Psoas muscle (tissue), 8 donors: ENCODE data around the gene PRKX. TPM values are rescaled to one million over a fixed set of nuclear protein-coding genes. Genes with fewer than 3 reads are reported as not detected.

ENCODE experiments used
- ATAC-seq, 4 donors: fragments of 200-7000 bp; cut with Tn5 transposase; one replicate each; pipeline ENCODE4 v1.9.1; 2020; ENCODE audit warnings: moderate library complexity in 3 of 4, mild to moderate bottlenecking in 2 of 4
- DNase-seq, 2 donors: peaks; one replicate each; pipeline ENCODE4 v3.0.0-alpha.2; 2020
- H3K27ac ChIP-seq: fragments of 200-600 bp; one replicate; pipeline ENCODE4 v1.8.0; 2022
- H3K27me3 ChIP-seq, 3 donors: fragments of 200-600 bp in 1 of 3; one replicate each; pipeline versions ENCODE4 v1.6.1 to v1.8.0; 2013 to 2022; ENCODE audit warnings: low read length in 2 of 3, mild to moderate bottlenecking in 2 of 3, moderate library complexity in 1 of 3; ENCODE audit not compliant: insufficient read depth in 3 of 3
- H3K36me3 ChIP-seq, 2 donors: fragments of 200-600 bp in 1 of 2; one replicate each; pipeline versions ENCODE4 v1.6.1 to v1.8.0; 2013 to 2022; ENCODE audit warnings: low read depth in 1 of 2, mild to moderate bottlenecking in 1 of 2, moderate library complexity in 1 of 2; ENCODE audit not compliant: insufficient read depth in 1 of 2
- H3K4me1 ChIP-seq: fragments of 200-600 bp; one replicate; pipeline ENCODE4 v1.8.0; 2022
- H3K4me3 ChIP-seq: fragments of 200-600 bp; one replicate; pipeline ENCODE4 v1.8.0; 2022; ENCODE audit warnings: mild to moderate bottlenecking
- H3K9me3 ChIP-seq: fragments of 200-600 bp; one replicate; pipeline ENCODE4 v1.8.0; 2022
- CTCF ChIP-seq: fragments of 200-600 bp; IDR thresholded peaks from one replicate; pipeline ENCODE4 v1.8.0; 2022; ENCODE audit warnings: antibody characterized with exemption
- WGBS, 3 donors: extraction: QIAGEN DNeasy Blood & Tissue Kit; methylation state at CpG; one replicate each; pipeline versions ENCODE4 v1.1.6 to v1.1.7; 2013; 5-methylcytosine and 5-hydroxymethylcytosine counted together
- intact Hi-C, 2 donors: fragments of 100-400 bp; cut with DNase I; formaldehyde crosslinking; loops; one replicate each; pipeline versions ENCODE4 v1.11.0 to v1.14.2; 2022
- polyA plus RNA-seq, 3 donors: library from polyadenylated mRNA; stranded (reverse); fragments of 200-250 nt; gene quantifications; one replicate each; pipeline ENCODE4 v1.2.3, GENCODE V29; 2013
- total RNA-seq, 4 donors: library from RNA; stranded (reverse); fragmentation: NEBNext Ultra II Directional in 2 of 4; extraction: Animal tissue kit (Norgen Biotek cat#: 25700) in 2 of 4; gene quantifications; one replicate each; pipeline versions ENCODE4 v1.2.1 to v1.2.4, GENCODE V29; 2021 to 2023
- donor health status: healthy with polysubstance abuse.
- donor health status: DM: no; HTN: no; CAD: no; lungs with moderate emphysema.
- donor health status: Bipolar disorder and iron deficiency.
- donor health status: healthy.
- donor health status: DM: yes; HTN: yes; CAD: no.
- donor health status: DM: no; HTN: no; CAD: no.
- donor health status: DM: no; HTN: no; CAD: no.
- donor health status: DM: yes; HTN: yes; CAD: no.

PRKX gene
- total and polyA plus RNA-seq, 7 donors = 0.59 to 4.5 (median 2.7) TPM

- intact Hi-C loops = no loop called here
- Histone ChIP-seq H3K27me3 (no peaks in the 10 kb centered on the region), H3K9me3 (no peaks in the 10 kb centered on the region), H3K27ac (no peak overlapping the region), H3K36me3 (no peaks in the 10 kb centered on the region), H3K4me3 (no peak overlapping the region), H3K4me1 (no peaks in the 10 kb centered on the region)
- no peak for DNase-seq
- TF ChIP-seq CTCF = no peak
- ATAC-seq = no peak
Observed at GRCh38 chrX:3582451-3582850, 131.0 kb downstream of the PRKX start.

GRCh38 chrX:3581609-3582108 is 131.8 kb downstream of the PRKX start:
- TF ChIP-seq CTCF = no peak
- 27 to 53% (median 33%) methylated on average over 2 of the region's 2 CpGs for WGBS, 3 donors
- DNase-seq (no peak), ATAC-seq (no peak)
- Histone ChIP-seq H3K4me3 (no peak overlapping the region), H3K4me1 (no peaks in the 10 kb centered on the region), H3K27ac (no peak overlapping the region), H3K9me3 (no peaks in the 10 kb centered on the region), H3K27me3 (no peaks in the 10 kb centered on the region), H3K36me3 (no peaks in the 10 kb centered on the region)
- intact Hi-C loops = no loop called here

- no peaks in the 10 kb centered on the region for H3K36me3 ChIP-seq
- ATAC-seq (no peak), DNase-seq (no peak)
- H3K27ac ChIP-seq = no peak overlapping the region
- WGBS, 3 donors = 32 to 50% (median 37%) methylated on average over 1 of the region's 1 CpG
- H3K9me3 ChIP-seq = no peaks in the 10 kb centered on the region
- H3K4me3 ChIP-seq = no peak overlapping the region
- no peaks in the 10 kb centered on the region for H3K27me3 ChIP-seq
- no peak for TF ChIP-seq CTCF
- intact Hi-C loops = no loop called here
- no peaks in the 10 kb centered on the region for H3K4me1 ChIP-seq
Observed at GRCh38 chrX:3577551-3577950, 135.9 kb downstream of the PRKX start.

- no peaks in the 10 kb centered on the region for H3K36me3 ChIP-seq
- no peaks in the 10 kb centered on the region for H3K4me1 ChIP-seq
- H3K4me3 ChIP-seq = no peak overlapping the region
- WGBS, 3 donors = 22 to 40% (median 27%) methylated on average over 11 of the region's 11 CpGs
- intact Hi-C loops = no loop called here
- no peak overlapping the region for H3K27ac ChIP-seq
- DNase-seq = no peak
- no peaks in the 10 kb centered on the region for H3K9me3 ChIP-seq
- H3K27me3 ChIP-seq = no peaks in the 10 kb centered on the region
- peak in 1 of 4 donors; percentile 13 for ATAC-seq
- TF ChIP-seq CTCF = no peak
Observed at GRCh38 chrX:3576886-3577501, 136.5 kb downstream of the PRKX start.

GRCh38 chrX:3567686-3568085 is 145.8 kb downstream of the PRKX start:
- no peak for ATAC-seq
- H3K27ac ChIP-seq = no peak overlapping the region
- no peak for TF ChIP-seq CTCF
- H3K9me3 ChIP-seq = no peaks in the 10 kb centered on the region
- H3K4me1 ChIP-seq = no peaks in the 10 kb centered on the region
- H3K27me3 ChIP-seq = no peaks in the 10 kb centered on the region
- intact Hi-C loops = no loop called here
- no peak overlapping the region for H3K4me3 ChIP-seq
- DNase-seq = no peak
- H3K36me3 ChIP-seq = no peaks in the 10 kb centered on the region
- 73 to 87% (median 82%) methylated on average over 3 of the region's 3 CpGs for WGBS, 3 donors
